HepG2 (cell line): ENCODE measurements around the gene COPS8.

Source experiments
- DNMT1 ChIP-seq: sonication (generic); formaldehyde crosslinking; IDR thresholded peaks from 2 replicates; pipeline ENCODE4 v1.5.1; 2020; ENCODE audit warnings: mild to moderate bottlenecking, missing genetic modification reagents
- NFYB ChIP-seq: sonication (generic); formaldehyde crosslinking; IDR thresholded peaks from 2 replicates; pipeline ENCODE4 v1.4.0; 2020; ENCODE audit warnings: missing genetic modification reagents
- SIN3A ChIP-seq: IDR thresholded peaks from 2 replicates; pipeline ENCODE4 v1.6.1; 2011; ENCODE audit warnings: low read depth, mild to moderate bottlenecking, control low read depth, low read length, borderline replicate concordance
- ZNF138 ChIP-seq: sonication (generic); formaldehyde crosslinking; IDR thresholded peaks from 2 replicates; pipeline ENCODE4 v1.5.0; 2020; ENCODE audit warnings: mild to moderate bottlenecking, low read depth, missing genetic modification reagents
- TF ChIP-seq, protein P1 (sequence below): sonication (generic); formaldehyde crosslinking; IDR thresholded peaks from 2 replicates; pipeline ENCODE4 v1.5.0; 2020; ENCODE audit warnings: mild to moderate bottlenecking, missing genetic modification reagents, moderate library complexity

DNA sequence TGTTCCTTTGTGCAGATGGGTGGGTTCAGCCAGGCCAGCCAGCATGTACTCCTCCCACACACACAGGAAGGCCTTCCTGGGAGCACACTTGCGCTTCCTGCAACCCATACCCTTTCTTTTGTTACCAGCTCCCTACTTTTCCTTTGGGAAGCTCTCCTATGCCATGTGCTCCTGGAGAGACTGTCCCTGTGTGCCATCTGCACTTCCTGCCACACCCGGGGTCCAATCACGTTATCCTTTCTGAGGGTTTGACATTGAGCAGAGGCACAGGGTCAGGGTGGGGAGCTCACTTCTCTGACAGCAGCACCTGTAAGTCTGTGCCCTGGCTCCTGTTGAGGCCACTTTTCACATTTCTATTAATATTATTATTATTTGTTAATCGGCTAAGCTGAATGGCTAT lies 62.9 kb downstream of the COPS8 start:
- TF ChIP-seq SIN3A (no peak), DNMT1 (CRISPR knock-in tag) (no peak), NFYB (no peak), ZNF138 (CRISPR knock-in tag) (no peak)
- TF ChIP-seq, protein P1, sequence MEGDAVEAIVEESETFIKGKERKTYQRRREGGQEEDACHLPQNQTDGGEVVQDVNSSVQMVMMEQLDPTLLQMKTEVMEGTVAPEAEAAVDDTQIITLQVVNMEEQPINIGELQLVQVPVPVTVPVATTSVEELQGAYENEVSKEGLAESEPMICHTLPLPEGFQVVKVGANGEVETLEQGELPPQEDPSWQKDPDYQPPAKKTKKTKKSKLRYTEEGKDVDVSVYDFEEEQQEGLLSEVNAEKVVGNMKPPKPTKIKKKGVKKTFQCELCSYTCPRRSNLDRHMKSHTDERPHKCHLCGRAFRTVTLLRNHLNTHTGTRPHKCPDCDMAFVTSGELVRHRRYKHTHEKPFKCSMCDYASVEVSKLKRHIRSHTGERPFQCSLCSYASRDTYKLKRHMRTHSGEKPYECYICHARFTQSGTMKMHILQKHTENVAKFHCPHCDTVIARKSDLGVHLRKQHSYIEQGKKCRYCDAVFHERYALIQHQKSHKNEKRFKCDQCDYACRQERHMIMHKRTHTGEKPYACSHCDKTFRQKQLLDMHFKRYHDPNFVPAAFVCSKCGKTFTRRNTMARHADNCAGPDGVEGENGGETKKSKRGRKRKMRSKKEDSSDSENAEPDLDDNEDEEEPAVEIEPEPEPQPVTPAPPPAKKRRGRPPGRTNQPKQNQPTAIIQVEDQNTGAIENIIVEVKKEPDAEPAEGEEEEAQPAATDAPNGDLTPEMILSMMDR (CRISPR knock-in tag) = no peak
